Measurements from ENCODE around the gene CYTH4.
"Not testable (repeated sequence)": the region's sequence is repeated elsewhere in the genome, so short reads cannot be mapped to it uniquely, and the experiment has no call there.

CYTH4 gene, protein sequence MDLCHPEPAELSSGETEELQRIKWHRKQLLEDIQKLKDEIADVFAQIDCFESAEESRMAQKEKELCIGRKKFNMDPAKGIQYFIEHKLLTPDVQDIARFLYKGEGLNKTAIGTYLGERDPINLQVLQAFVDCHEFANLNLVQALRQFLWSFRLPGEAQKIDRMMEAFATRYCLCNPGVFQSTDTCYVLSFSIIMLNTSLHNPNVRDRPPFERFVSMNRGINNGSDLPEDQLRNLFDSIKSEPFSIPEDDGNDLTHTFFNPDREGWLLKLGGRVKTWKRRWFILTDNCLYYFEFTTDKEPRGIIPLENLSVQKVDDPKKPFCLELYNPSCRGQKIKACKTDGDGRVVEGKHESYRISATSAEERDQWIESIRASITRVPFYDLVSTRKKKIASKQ

DNA sequence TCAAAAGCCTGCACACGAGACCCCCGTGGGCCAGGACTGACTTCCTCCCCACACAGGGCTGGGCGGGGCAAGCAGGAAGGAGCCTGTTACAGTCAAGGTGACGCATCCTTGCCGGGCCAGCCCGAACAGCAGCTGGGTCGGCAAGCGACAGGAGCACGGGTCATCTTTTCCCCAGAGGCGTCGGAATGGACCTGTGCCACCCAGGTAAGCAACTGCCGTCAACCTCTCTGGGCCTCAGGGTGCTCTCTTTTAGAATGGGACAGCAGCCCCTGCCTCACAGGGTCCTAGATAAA lies at the start of gene CYTH4:
CYTH4 (plus strand) TSS at position 124 of the 293 bp plus-strand sequence; CDS start at position 186, 62 bp downstream.
- DNase-seq: no peak

GRCh38 chr22:37233371-37233750 lies 48.9 kb upstream of the CYTH4 start:
- not testable (repeated sequence) for DNase-seq

DNA sequence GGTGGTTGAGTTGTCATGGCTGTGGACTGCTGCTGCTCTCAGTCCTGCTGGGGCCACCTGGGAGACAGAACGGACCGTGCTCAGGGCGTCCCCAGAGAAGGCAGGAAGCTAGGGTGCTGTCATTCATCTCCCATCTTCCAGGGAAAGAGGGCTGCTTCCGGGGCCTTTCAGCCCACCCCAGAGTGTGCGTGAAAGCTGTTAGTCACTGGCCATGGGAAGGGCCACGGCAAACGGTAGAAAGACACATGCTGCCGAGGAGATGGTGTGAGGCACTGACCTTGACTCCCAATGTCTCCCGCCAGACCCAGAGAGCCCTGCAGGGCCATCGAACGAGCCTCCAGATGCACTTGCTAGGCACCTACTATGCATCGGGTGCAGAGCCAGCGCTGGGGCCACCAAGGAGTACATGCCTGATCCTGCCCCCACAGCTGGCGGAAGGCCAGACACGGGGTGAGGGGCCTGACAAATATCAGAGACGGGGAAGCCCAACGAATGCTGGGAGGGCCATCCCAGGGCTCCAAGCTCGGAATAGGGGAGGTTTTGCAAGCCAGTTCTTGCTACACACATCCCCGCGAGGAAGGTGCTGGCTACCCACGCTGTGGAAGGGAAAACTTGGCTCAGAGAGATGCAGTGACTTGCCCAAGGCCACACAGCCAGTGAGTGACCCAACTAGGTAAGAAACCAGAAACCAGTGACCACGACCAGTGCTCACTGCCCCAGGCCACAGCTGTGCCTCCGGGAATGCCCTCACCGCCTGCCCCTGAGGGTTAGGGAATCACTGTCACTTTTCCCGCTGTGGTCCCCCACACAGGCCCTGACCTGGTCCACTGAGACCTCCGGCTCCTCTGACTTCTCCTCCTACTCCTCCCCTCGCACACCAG lies 48.3 kb upstream of the CYTH4 start:
- DNase-seq: no peak

DNA sequence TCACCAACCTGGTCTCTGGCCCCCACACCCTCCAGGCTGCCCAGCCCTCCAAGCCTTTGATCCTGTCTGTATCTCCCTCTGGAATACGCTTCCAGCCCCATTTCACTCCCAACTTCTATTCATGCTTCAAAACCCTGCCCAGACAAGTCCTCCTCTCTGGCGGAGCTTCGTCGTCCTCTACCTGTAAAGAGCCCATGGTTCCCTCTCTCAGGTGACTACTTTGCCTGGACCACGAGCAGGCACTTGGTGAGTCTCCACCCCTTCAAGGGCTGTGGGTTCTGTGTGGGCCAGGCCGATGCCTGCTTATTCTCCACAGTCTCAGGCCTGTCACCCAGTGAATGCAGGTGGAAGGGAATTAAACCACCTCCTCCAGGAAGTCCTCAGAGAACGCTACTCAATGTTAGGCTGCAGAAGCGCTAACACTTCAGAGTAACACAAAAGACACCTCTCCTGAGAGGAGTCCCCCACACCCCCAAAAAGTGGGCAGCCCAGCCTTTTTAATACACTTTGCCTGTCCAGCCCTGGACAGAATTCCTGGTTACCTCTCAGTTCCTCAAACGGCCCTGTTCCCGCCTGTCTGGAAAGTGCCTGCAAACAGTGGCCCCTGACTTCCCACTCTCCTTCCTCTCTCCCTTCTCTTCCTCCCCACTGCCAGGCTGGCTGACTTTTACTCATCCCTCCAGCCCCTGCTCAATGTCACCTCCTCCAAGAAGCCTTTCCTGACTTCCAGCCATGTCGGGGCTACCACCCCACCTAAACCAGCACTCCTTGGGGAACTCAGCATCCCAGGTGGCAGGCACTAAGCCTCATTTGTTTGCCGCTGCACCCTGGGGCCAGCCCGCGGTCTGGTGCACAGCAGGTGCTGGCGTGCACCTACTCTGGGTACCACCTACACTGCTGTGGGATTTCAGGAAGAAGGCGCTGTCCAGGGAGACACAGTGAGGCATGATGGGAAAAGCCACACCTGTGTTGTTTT lies 47.3 kb upstream of the CYTH4 start:
- DNase-seq: no peak

DNA sequence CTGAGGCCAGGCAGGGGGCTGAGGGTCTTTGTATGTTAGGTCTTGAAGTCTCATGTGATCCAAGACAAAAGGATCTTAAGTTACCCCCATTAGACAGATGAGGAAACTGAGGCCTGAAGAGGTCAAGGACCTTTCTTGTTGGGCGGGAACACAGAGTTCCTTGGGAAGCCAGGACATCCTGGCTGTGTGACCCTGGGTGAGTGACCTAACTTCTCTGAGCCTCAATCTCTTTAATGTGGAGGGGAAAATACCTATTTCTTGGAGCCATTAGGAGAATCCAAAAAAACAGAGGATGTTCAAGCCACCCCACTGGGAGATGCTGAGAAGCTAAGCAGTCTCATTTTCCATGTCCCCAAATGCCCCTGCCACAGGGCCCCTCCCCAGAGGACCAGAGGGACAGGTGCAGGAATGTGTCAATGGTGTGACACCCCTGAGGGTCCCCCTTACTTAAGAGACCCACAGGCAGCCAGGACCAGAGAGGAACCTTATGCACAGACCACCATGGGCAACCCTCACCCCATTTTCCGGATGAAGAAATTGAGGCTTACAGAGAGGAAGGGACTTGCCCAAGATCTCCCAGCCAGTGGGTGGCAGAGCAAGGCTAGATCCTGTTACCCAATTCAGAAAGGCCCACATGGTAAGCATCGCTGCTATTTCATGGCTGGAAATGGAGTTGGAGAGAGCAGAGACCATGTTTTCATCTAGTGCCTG lies 46.3 kb upstream of the CYTH4 start:
- no peak for DNase-seq

- no peak for DNase-seq
Measured at GRCh38 chr22:37237371-37238268, 44.7 kb upstream of the CYTH4 start.

DNA sequence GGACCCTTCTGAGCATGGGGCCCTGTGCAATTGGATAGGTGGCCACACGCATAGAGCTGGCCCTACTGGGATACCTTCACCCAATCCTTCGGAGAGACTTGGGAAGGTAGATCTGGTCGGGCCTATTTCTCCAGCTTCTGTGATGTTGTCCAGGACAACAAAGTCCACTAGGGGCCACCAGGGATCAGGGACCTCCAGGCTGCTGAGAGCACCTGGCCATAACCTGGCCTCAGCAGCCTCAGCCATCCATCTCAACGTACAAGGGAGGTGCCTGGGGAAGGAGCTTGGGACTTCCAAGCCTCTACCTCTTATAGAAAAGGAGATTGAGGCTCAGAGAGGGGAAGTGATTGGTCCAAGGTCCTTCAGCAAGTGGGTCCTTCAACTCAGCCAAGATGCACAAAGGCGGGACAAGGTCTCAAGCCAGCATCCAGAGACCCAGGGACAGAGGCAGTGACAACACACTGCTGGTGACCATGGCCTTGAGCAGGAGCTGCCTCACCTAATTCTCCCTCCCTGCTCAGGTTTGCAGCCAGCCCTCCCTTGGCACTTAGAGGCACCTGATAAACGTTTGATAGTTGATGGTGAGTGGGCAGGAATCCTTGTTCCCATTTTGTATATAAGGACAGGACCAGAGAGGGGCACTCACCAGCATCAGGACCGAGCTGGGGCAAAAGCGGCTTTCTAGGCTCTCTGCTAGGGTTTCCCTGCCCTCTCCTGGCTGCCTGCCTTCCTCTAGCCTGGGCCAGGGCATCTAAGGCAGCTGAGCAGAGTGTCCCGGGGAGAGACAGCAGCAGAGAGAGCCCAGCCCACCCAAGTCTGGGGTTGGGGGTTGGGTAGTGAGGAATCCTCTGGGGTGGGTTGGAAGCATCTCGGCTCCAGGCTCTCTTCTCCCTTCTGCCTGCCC lies 42.7 kb upstream of the CYTH4 start:
- DNase-seq: no peak

GRCh38 chr22:37240240-37240940 lies 41.9 kb upstream of the CYTH4 start:
- no peak for DNase-seq

DNA sequence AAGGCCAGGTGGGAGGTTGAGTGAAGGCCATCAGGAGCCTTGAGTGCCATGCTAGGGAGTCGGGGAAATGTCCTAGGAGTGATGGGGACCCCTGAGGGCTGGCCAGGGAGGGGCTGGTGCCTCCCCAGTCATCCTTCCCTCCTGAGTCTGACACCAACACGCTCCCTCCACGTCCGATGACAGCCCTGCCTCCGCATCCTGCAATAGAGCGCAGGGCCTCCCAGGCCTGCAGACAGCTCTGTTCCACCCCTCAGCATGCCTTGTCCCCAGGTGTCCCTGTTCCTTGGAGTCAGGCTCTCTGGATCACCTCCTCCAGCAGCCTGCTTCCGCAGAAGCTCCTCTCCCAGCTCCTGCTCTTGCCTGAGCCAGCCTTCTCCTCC lies 41.4 kb upstream of the CYTH4 start:
- no peak for DNase-seq

- no peak for DNase-seq
Measured at GRCh38 chr22:37241351-37242142, 40.8 kb upstream of the CYTH4 start.

- DNase-seq: no peak
Measured at GRCh38 chr22:37242395-37242918, 39.9 kb upstream of the CYTH4 start.

GRCh38 chr22:37243402-37244113 lies 38.8 kb upstream of the CYTH4 start:
- DNase-seq: no peak

GRCh38 chr22:37244114-37244921 lies 38.0 kb upstream of the CYTH4 start, which contains the start of gene RAC2:
Gene RAC2 (minus strand): TSS chr22:37244269. CDS start chr22:37244148, 121 bp downstream.
- no peak for DNase-seq

GRCh38 chr22:37244922-37245722 lies 37.2 kb upstream of the CYTH4 start:
- DNase-seq: no peak

DNA sequence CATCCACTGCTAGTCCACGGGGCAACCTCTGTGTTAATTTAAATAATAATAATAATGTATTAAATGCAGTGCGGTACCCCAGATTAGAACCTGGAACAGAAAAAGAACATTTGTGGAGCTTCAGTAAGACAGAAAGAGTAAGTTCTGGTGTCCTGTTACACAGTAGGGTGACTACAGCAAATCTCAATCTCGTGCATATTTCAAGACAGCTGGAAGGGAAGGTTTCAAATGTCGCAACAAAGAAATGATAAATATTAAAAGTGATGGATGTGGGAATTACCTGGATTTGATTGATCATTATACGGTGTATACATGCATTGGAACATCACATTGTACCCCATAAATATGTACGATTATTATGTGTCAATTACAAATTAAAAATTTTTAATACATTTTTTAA lies 36.6 kb upstream of the CYTH4 start:
- DNase-seq: no peak

- no peak for DNase-seq
Measured at GRCh38 chr22:37248251-37248650, 34.1 kb upstream of the CYTH4 start.
